Measurements from ENCODE around the gene CDH13.

The CDH13 gene

GRCh38 chr16:83271123-83271522 lies 644.4 kb downstream of the CDH13 start:
- Histone ChIP-seq H3K36me3 (no peaks in the 10 kb centered on the region), H3K9me3 (ENCODE audit: severe bottlenecking) (no peaks in the 10 kb centered on the region), H3K4me3 (ENCODE audit: low read depth, low read length) (no peak overlapping the region), H3K27ac (no peak overlapping the region), H3K27me3 (ENCODE audit: insufficient read depth, low read depth, severe bottlenecking) (no peaks in the 10 kb centered on the region)
- DNase-seq, result no peak
- TF ChIP-seq CTCF (IDR thresholded peaks at IDR 0.05; ENCODE audit: low read depth, low read length), result no peak

GRCh38 chr16:83271970-83272575 lies 645.3 kb downstream of the CDH13 start:
- no peak for TF ChIP-seq CTCF (IDR thresholded peaks at IDR 0.05; ENCODE audit: low read depth, low read length)
- no peaks in the 10 kb centered on the region for H3K27me3 ChIP-seq (ENCODE audit: insufficient read depth, low read depth, severe bottlenecking)
- DNase-seq, result no peak
- H3K27ac ChIP-seq, result no peak overlapping the region
- no peak overlapping the region for H3K4me3 ChIP-seq (ENCODE audit: low read depth, low read length)
- no peaks in the 10 kb centered on the region for H3K36me3 ChIP-seq
- no peaks in the 10 kb centered on the region for H3K9me3 ChIP-seq (ENCODE audit: severe bottlenecking)

GRCh38 chr16:83272843-83273242 lies 646.1 kb downstream of the CDH13 start:
- TF ChIP-seq CTCF (IDR thresholded peaks at IDR 0.05; ENCODE audit: low read depth, low read length), result no peak

GRCh38 chr16:83273504-83274173 lies 646.9 kb downstream of the CDH13 start:
- TF ChIP-seq CTCF (IDR thresholded peaks at IDR 0.05; ENCODE audit: low read depth, low read length), result no peak
- DNase-seq, result no peak
- H3K36me3 ChIP-seq, result no peaks in the 10 kb centered on the region
- no peak overlapping the region for H3K27ac ChIP-seq
- H3K9me3 ChIP-seq (ENCODE audit: severe bottlenecking), result no peaks in the 10 kb centered on the region
- no peaks in the 10 kb centered on the region for H3K27me3 ChIP-seq (ENCODE audit: insufficient read depth, low read depth, severe bottlenecking)
- no peak overlapping the region for H3K4me3 ChIP-seq (ENCODE audit: low read depth, low read length)

More at GRCh38 chr16:83272843-83273242, 646.1 kb downstream of the CDH13 start:
- Histone ChIP-seq H3K4me3 (ENCODE audit: low read depth, low read length) (no peak overlapping the region), H3K27me3 (ENCODE audit: insufficient read depth, low read depth, severe bottlenecking) (no peaks in the 10 kb centered on the region), H3K27ac (no peak overlapping the region), H3K36me3 (no peaks in the 10 kb centered on the region), H3K9me3 (ENCODE audit: severe bottlenecking) (no peaks in the 10 kb centered on the region)
- DNase-seq, result no peak

GRCh38 chr16:83279251-83279650 lies 652.5 kb downstream of the CDH13 start:
- H3K9me3 ChIP-seq (ENCODE audit: severe bottlenecking), result no peaks in the 10 kb centered on the region
- TF ChIP-seq CTCF (IDR thresholded peaks at IDR 0.05; ENCODE audit: low read depth, low read length), result no peak
- no peak for DNase-seq

More at GRCh38 chr16:83279251-83279650, 652.5 kb downstream of the CDH13 start:
- Histone ChIP-seq H3K27me3 (ENCODE audit: insufficient read depth, low read depth, severe bottlenecking) (no peaks in the 10 kb centered on the region), H3K4me3 (ENCODE audit: low read depth, low read length) (no peak overlapping the region), H3K36me3 (no peaks in the 10 kb centered on the region), H3K27ac (no peak overlapping the region)
